Lower leg skin (tissue), 4 donors: ENCODE results near the gene EMILIN3. TPM values are rescaled to one million over a fixed set of nuclear protein-coding genes. Genes with fewer than 3 reads are reported as not detected.
A peak's percentile ranks its signal among the peaks of the same experiment; 100 is the strongest.

Source experiments
- DNase-seq, 2 donors: peaks; one replicate each; pipeline ENCODE4 v3.0.0-alpha.2; 2019; ENCODE audit warnings: low spot score in 2 of 2
- H3K4me3 ChIP-seq: fragments of 200-600 bp; sonication (generic); 2 replicates; pipeline ENCODE4 v1.5.1; 2017; ENCODE audit warnings: mild to moderate bottlenecking, low read depth; ENCODE audit not compliant: poor library complexity, severe bottlenecking
- POLR2A ChIP-seq, 2 donors: fragments of 450-650 bp; IDR thresholded peaks; one replicate each; pipeline ENCODE4 v1.6.1; 2016 to 2017; ENCODE audit warnings: antibody characterized with exemption in 2 of 2, mild to moderate bottlenecking in 1 of 2, moderate library complexity in 1 of 2
- WGBS, 2 donors: methylation state at CpG; one replicate each; pipeline ENCODE4 v1.1.5; 2018; 5-methylcytosine and 5-hydroxymethylcytosine counted together
- intact Hi-C: fragments of 100-400 bp; cut with DNase I; formaldehyde crosslinking; loops from one replicate; pipeline ENCODE4 v1.15.0; 2023; ENCODE audit warnings: low total_unique reads
- total RNA-seq, 4 donors: library from RNA; depleted of rRNA; stranded (reverse); fragments of >200 nt; gene quantifications; one replicate each; pipeline ENCODE4 v1.1.0, GENCODE V29; 2016
- TF ChIP-seq, protein P1 (sequence below), 3 donors: fragments of 450-650 bp; IDR thresholded peaks; one replicate each; pipeline ENCODE4 v1.5.1; 2016; ENCODE audit warnings: antibody characterized with exemption in 3 of 3, mild to moderate bottlenecking in 3 of 3, moderate library complexity in 2 of 3

EMILIN3 gene
- total RNA-seq, 4 donors from 2014 or later = 1.0 to 7.8 (median 5.0) TPM

DNA sequence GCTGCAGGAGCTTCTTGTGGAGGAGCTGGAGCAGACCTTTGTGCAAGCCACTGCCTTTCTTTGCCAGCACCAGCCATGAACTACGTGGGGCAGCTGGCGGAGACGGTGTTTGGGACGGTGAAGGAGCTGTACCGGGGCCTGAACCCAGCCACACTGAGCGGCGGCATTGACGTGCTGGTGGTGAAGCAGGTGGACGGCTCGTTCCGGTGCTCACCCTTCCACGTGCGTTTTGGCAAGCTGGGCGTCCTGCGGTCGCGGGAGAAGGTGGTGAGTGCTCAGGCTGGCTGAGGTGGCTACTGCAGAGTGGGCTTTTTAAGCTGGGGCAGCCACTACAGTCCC, 20.9 kb downstream of the EMILIN3 start:
- intact Hi-C loops = no loop called here
- DNase-seq = peak in 1 of 2 donors; percentile 83
- no peak overlapping the region for H3K4me3 ChIP-seq
- TF ChIP-seq, protein P1, sequence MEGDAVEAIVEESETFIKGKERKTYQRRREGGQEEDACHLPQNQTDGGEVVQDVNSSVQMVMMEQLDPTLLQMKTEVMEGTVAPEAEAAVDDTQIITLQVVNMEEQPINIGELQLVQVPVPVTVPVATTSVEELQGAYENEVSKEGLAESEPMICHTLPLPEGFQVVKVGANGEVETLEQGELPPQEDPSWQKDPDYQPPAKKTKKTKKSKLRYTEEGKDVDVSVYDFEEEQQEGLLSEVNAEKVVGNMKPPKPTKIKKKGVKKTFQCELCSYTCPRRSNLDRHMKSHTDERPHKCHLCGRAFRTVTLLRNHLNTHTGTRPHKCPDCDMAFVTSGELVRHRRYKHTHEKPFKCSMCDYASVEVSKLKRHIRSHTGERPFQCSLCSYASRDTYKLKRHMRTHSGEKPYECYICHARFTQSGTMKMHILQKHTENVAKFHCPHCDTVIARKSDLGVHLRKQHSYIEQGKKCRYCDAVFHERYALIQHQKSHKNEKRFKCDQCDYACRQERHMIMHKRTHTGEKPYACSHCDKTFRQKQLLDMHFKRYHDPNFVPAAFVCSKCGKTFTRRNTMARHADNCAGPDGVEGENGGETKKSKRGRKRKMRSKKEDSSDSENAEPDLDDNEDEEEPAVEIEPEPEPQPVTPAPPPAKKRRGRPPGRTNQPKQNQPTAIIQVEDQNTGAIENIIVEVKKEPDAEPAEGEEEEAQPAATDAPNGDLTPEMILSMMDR (IDR thresholded peaks at IDR 0.05) = no peak
- TF ChIP-seq POLR2A (IDR thresholded peaks at IDR 0.05) = no peak
- WGBS, 2 donors = 88 to 93% methylated on average over 17 of the region's 17 CpGs

DNA sequence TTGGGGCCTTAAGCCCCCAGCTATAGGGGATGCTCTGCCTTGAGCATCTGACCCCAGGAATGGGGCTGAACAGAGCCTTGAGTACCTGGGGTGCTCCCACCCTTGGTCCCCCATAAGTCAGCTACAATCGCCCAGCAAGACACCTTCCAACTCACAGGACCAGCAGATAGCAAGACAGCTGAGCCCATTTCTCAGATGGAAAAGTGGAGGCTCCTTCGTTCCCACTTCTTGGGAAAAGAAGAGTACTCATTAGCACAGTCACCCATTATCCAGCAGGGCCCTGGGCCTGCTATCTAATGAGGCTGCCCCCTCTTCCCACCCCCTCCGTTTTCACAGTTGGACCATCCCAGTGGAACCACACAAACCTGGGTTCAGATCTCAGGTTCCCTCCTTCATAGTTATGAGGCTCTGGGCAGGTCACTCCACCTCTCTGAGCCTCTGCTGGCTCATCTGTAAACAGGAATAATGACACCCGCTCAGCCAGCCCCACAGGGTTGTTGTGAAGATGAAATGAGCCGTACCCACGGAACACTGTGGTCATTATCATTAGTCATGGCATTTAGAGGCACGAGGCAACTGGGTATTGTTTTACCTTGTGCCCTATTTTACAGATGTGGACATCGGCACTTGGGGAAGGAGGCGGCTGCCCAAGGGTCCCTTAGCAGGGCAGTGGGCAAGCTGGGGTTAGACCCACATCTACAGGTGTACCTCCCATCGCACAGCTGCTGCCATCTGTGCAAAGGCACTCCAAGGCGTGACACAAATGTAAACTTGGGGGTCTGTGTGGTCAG, 21.5 kb downstream of the EMILIN3 start:
- TF ChIP-seq, protein P1 (IDR thresholded peaks at IDR 0.05) = no peak
- no peak for TF ChIP-seq POLR2A (IDR thresholded peaks at IDR 0.05)
- no peak for DNase-seq
- no peak overlapping the region for H3K4me3 ChIP-seq
- intact Hi-C loops = loop anchor here (5.0 kb wide), 2 partner anchors 173 to 222 kb away; no protein-coding TSS in a partner anchor
- 80 to 84% methylated on average over 11 of the region's 11 CpGs for WGBS, 2 donors

DNA sequence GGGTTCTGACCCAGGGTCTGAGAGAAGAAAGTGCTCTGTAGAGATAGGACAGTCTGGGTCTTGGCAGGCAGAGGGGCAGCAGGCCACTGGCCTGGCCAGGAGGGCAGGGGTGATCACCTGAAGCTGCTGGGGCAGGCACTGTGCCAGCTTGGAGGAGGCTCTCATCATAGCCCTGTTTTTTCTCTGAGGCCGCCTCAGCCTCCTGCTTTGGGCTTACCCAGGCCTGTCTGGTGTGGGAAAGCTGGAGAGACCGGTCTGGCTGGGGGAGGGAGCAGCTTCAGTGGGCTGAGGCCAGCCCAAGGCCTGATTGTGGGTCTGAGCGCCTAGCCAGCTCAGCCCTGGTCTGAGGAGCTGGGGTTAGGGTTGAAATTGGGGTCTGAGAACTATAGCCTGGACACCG, 22.1 kb downstream of the EMILIN3 start:
- intact Hi-C loops = loop anchor here (5.0 kb wide), 2 partner anchors 172 to 223 kb away; no protein-coding TSS in a partner anchor
- no peak for DNase-seq
- WGBS, 2 donors = 60% methylated on average over 4 of the region's 4 CpGs
- H3K4me3 ChIP-seq = no peak overlapping the region
- no peak for TF ChIP-seq POLR2A (IDR thresholded peaks at IDR 0.05)
- TF ChIP-seq, protein P1 (IDR thresholded peaks at IDR 0.05) = no peak

DNA sequence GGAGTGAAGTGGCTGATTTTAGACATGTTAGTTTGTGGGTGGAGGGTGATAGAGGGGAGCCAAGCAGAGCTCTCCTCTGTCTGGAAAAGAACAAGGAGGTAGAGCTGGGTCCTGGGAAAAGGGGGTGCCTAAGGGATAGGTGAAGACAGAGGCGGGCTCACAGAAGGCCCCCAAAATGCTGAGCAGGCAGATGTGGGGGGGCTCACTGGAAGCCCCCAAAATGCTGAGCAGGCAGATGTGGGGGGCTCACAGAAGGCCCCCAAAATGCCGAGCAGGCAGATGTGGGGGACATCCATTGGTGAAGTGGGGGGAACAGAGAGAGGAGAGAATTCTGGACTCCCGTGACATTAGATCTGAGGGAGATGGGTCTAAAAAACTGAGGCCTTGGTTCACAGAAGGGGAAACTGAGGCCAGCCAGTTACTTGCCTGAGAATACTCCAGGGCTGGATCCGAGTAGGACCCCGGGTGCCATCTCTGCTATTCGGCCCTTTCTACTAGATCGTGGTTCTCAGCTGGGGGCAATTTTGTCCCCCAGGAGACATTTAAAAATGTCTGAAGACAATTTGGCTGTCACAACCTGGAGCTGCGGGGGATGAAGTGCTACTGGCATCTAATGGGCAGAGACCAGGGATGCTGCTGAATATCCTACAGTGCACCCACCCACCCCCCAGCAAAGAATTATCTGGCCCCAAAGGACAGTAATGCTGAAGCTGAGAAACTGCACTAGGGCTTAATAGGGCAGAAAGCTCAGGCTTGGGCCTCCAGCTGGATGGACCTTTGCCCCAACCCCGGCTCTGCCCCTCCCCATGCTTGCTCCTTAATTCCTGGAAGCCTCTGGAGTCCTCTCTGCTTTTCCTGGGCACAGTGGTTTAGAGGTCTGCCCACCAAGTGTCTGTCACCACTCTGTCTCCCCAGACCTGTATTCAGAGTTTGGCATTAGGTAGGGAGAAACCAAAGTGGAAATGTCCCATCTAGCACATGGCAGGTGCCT, 23.8 kb downstream of the EMILIN3 start:
- 87 to 96% methylated on average over 8 to 9 of the region's 9 CpGs for whole genome bisulfite sequencing, 2 donors
- no peak overlapping the region for H3K4me3 ChIP-seq
- no peak for TF ChIP-seq POLR2A (IDR thresholded peaks at IDR 0.05)
- TF ChIP-seq, protein P1 (IDR thresholded peaks at IDR 0.05) = no peak
- intact Hi-C loops = loop anchor here (5.0 kb wide), 2 partner anchors 170 to 225 kb away; no protein-coding TSS in a partner anchor
- DNase-seq = no peak

DNA sequence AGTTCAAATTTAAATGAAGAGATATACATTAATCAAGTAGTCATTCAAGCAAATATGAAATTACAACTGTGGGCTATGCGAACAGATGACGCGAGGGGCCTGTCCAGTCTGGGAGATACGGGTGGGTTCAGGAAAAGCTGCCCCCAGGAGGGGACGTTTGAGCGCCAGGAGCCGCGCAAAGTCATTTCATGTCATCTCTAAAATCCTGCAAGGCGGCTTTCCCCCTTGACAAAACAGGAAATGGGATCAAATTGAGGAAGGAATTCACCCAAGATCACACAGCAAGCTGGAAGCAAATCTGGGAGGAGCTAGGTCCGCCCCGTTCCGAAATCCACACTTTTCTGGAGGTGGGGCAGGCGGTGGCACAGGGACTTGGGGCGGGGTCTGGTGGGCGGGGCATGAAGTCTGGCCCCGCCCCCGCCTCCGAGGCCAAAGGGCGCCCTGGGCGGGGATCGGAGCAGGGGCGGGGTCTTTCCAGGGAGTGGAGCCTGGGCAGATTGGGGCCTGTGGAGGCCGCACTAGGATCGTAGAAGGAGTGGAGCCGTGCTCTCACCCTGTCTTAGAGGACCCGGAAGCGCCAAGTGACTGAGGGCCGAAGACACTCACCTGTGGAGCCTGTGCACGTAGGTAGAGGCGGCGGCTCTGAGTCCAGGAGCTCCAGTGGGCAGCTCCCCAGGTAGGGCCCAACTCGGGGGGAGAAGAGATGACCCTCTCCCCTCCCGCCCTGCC, 26.1 kb downstream of the EMILIN3 start, which contains the start of gene LPIN3:
LPIN3 (plus strand) TSS at position 495 of the 729 bp plus-strand sequence. CDS start 4,983 bp downstream, outside the sequence.
- intact Hi-C loops = loop anchor here (5.0 kb wide), 2 partner anchors 168 to 227 kb away; no protein-coding TSS in a partner anchor
- 7 to 9% methylated on average over 33 of the region's 33 CpGs for WGBS, 2 donors
- DNase-seq = peak; percentile 92 to 98

More for the DNA sequence above, 26.1 kb downstream of the EMILIN3 start, which contains the start of gene LPIN3:
- TF ChIP-seq, protein P1 (IDR thresholded peaks at IDR 0.05) = no peak
- TF ChIP-seq POLR2A (IDR thresholded peaks at IDR 0.05) = no peak
- peak within 1 kb of the TSS; percentile 10 for H3K4me3 ChIP-seq
